ENCODE results near the gene SLX4IP.

SLX4IP gene

GRCh38 chr20:10463622-10464021 lies 28.5 kb downstream of the SLX4IP start:
- peak overlapping the region; percentile 21; the same call in 1 of the 2 replicates for H3K27ac ChIP-seq (replicated peaks)
- no peak for TF ChIP-seq POLR2AphosphoS5 (IDR thresholded peaks at IDR 0.05; ENCODE audit: low read depth)
- no peak for TF ChIP-seq SPI1 (IDR thresholded peaks at IDR 0.05; ENCODE audit: borderline replicate concordance, low read depth)
- TF ChIP-seq CTCF (IDR thresholded peaks at IDR 0.05; ENCODE audit: insufficient read depth, low read length): no peak
- TF ChIP-seq GABPA (IDR thresholded peaks at IDR 0.05; ENCODE audit: low read depth): no peak
- no peak for TF ChIP-seq REST (IDR thresholded peaks at IDR 0.05; ENCODE audit: insufficient replicate concordance, low read depth)
- no peak overlapping the region for H3K4me3 ChIP-seq (replicated peaks; ENCODE audit: insufficient read depth, low read length)
- H3K27me3 ChIP-seq (ENCODE audit: insufficient read depth, poor library complexity, severe bottlenecking): no peaks in the 10 kb centered on the region
- DNase-seq (ENCODE audit: low read depth in 1 of 2, low spot score in 1 of 2): no peak

GRCh38 chr20:10465135-10465534 lies 30.0 kb downstream of the SLX4IP start:
- TF ChIP-seq POLR2AphosphoS5 (IDR thresholded peaks at IDR 0.05; ENCODE audit: low read depth): no peak
- no peak for TF ChIP-seq CTCF (IDR thresholded peaks at IDR 0.05; ENCODE audit: insufficient read depth, low read length)
- TF ChIP-seq REST (IDR thresholded peaks at IDR 0.05; ENCODE audit: insufficient replicate concordance, low read depth): no peak
- TF ChIP-seq SPI1 (IDR thresholded peaks at IDR 0.05; ENCODE audit: borderline replicate concordance, low read depth): no peak
- TF ChIP-seq GABPA (IDR thresholded peaks at IDR 0.05; ENCODE audit: low read depth): no peak
- Histone ChIP-seq H3K27me3 (ENCODE audit: insufficient read depth, poor library complexity, severe bottlenecking) (no peaks in the 10 kb centered on the region), H3K4me3 (replicated peaks; ENCODE audit: insufficient read depth, low read length) (no peak overlapping the region), H3K27ac (replicated peaks) (no peak overlapping the region)
- DNase-seq (ENCODE audit: low read depth in 1 of 2, low spot score in 1 of 2): no peak

GRCh38 chr20:10466325-10466724 lies 31.2 kb downstream of the SLX4IP start:
- H3K4me3 ChIP-seq (replicated peaks; ENCODE audit: insufficient read depth, low read length): no peak overlapping the region
- no peaks in the 10 kb centered on the region for H3K27me3 ChIP-seq (ENCODE audit: insufficient read depth, poor library complexity, severe bottlenecking)
- no peak overlapping the region for H3K27ac ChIP-seq (replicated peaks)
- DNase-seq (ENCODE audit: low read depth in 1 of 2, low spot score in 1 of 2): no peak
- TF ChIP-seq REST (IDR thresholded peaks at IDR 0.05; ENCODE audit: insufficient replicate concordance, low read depth) (no peak), CTCF (IDR thresholded peaks at IDR 0.05; ENCODE audit: insufficient read depth, low read length) (no peak), POLR2AphosphoS5 (IDR thresholded peaks at IDR 0.05; ENCODE audit: low read depth) (no peak), GABPA (IDR thresholded peaks at IDR 0.05; ENCODE audit: low read depth) (no peak), SPI1 (IDR thresholded peaks at IDR 0.05; ENCODE audit: borderline replicate concordance, low read depth) (no peak)
